HG03139 (cell line): ENCODE results near the gene PGLYRP4.

Source experiments
- ATAC-seq: cut with Tn5 transposase; IDR thresholded peaks from one replicate; pipeline ENCODE4 v1.9.1; 2021; ENCODE audit not compliant: unreplicated experiment

Gene PGLYRP4

GRCh38 chr1:153293480-153293775 lies 55.2 kb downstream of the PGLYRP4 start:
- no peak for ATAC-seq

GRCh38 chr1:153292740-153293479 lies 55.7 kb downstream of the PGLYRP4 start:
- ATAC-seq, result no peak

- no peak for ATAC-seq
Measured at GRCh38 chr1:153292185-153292584, 56.5 kb downstream of the PGLYRP4 start.

GRCh38 chr1:153291514-153291913 lies 57.1 kb downstream of the PGLYRP4 start:
- no peak for ATAC-seq

GRCh38 chr1:153288634-153289275 lies 59.9 kb downstream of the PGLYRP4 start:
- no peak for ATAC-seq
